K562 treated with DMSO at 1 percent for 24 hours (cell line): ENCODE data around the gene FLAD1. TPM values are rescaled to one million over a fixed set of nuclear protein-coding genes. Genes with fewer than 3 reads are reported as not detected.

Experiments
- total RNA-seq: library from RNA; unstranded; fragments of 300-600 nt; gene quantifications from 2 replicates; pipeline ENCODE4 v1.2.3, GENCODE V29; 2022; ENCODE audit warnings: low read depth; ENCODE audit not compliant: insufficient read depth

FLAD1 gene
- 45.3 and 54.6 TPM in 2 replicates for total RNA-seq

GRCh38 chr1:154982897-154983648 is at the start of gene FLAD1:
Gene FLAD1, plus strand, starts transcription at chr1:154983344. Its CDS starts 351 bp downstream, at chr1:154983695.

GRCh38 chr1:154936555-154937084 is 46.5 kb upstream of the FLAD1 start, which contains the start of gene PMVK:
Gene PMVK, minus strand, starts transcription at chr1:154936719. Its CDS starts 34 bp downstream, at chr1:154936685.

GRCh38 chr1:154955718-154956543 is 27.2 kb upstream of the FLAD1 start, which contains the start of gene PBXIP1:
Gene PBXIP1, minus strand, starts transcription at chr1:154956099. Its CDS starts 2,378 bp downstream, at chr1:154953721.

GRCh38 chr1:154961207-154962155 is 21.7 kb upstream of the FLAD1 start, which contains the start of gene PYGO2:
Gene PYGO2, minus strand, starts transcription at chr1:154961782. Its CDS starts 206 bp downstream, at chr1:154961576.

GRCh38 chr1:154970631-154971340 is 12.4 kb upstream of the FLAD1 start, which contains the start of gene SHC1:
Gene SHC1, minus strand, starts transcription at chr1:154970747. Its CDS starts 221 bp downstream, at chr1:154970526.

GRCh38 chr1:154974102-154974807 is 8.9 kb upstream of the FLAD1 start, which contains the start of gene CKS1B:
Gene CKS1B, plus strand, starts transcription at chr1:154974681. Its CDS starts 65 bp downstream, at chr1:154974746.

GRCh38 chr1:154993572-154994268 is 10.6 kb downstream of the FLAD1 start, which contains the start of gene LENEP:
Gene LENEP, plus strand, starts transcription at chr1:154993586. Its CDS starts 22 bp downstream, at chr1:154993608.

GRCh38 chr1:155002464-155003226 is 19.5 kb downstream of the FLAD1 start, which contains the start of gene ZBTB7B:
Gene ZBTB7B, plus strand, starts transcription at chr1:155002802. Its CDS starts 11,859 bp downstream, at chr1:155014661.

GRCh38 chr1:155033524-155033923 is 50.4 kb downstream of the FLAD1 start, which contains the start of the genes DCST1 and DCST2:
Gene DCST1, plus strand, starts transcription at chr1:155033824. Its CDS starts 213 bp downstream, at chr1:155034037.
Gene DCST2, minus strand, starts transcription at chr1:155033781. Its CDS starts 80 bp downstream, at chr1:155033701.

Other genes starting within 250 kb of the FLAD1 start
- gene KCNN3, start 113.1 kb upstream of the FLAD1 start, total RNA-seq, result 0.02 TPM in 1 of 2 replicates, not detected in the other
- 22.5 and 25.3 TPM in 2 replicates for gene PMVK, start 46.6 kb upstream of the FLAD1 start, total RNA-seq
- 22.6 and 23.0 TPM in 2 replicates for gene PBXIP1, start 27.2 kb upstream of the FLAD1 start, total RNA-seq
- 49.1 and 50.8 TPM in 2 replicates for gene PYGO2, start 21.6 kb upstream of the FLAD1 start, total RNA-seq
- 53.7 and 61.2 TPM in 2 replicates for gene SHC1, start 12.6 kb upstream of the FLAD1 start, total RNA-seq
- 334 and 346 TPM in 2 replicates for gene CKS1B, start 8.7 kb upstream of the FLAD1 start, total RNA-seq
- gene LENEP, start 10.2 kb downstream of the FLAD1 start, total RNA-seq, result not detected in 2 replicates
- 41.9 and 50.3 TPM in 2 replicates for gene ZBTB7B, start 19.5 kb downstream of the FLAD1 start, total RNA-seq
- gene DCST2, start 50.4 kb downstream of the FLAD1 start, total RNA-seq, result 0.68 and 2.1 TPM in 2 replicates
- not detected in 2 replicates for gene DCST1, start 50.5 kb downstream of the FLAD1 start, total RNA-seq
- 60.0 and 63.6 TPM in 2 replicates for gene ADAM15, start 68.0 kb downstream of the FLAD1 start, total RNA-seq
- 16.7 and 17.6 TPM in 2 replicates for gene EFNA4, start 80.4 kb downstream of the FLAD1 start, total RNA-seq
- 5.8 and 5.9 TPM in 2 replicates for gene EFNA3, start 95.5 kb downstream of the FLAD1 start, total RNA-seq
- 4.9 and 5.8 TPM in 2 replicates for gene EFNA1, start 144.5 kb downstream of the FLAD1 start, total RNA-seq
- gene SLC50A1, start 152.5 kb downstream of the FLAD1 start, total RNA-seq, result 107 and 111 TPM in 2 replicates
- 97.5 and 132 TPM in 2 replicates for gene DPM3, start 157.2 kb downstream of the FLAD1 start, total RNA-seq
- 319 and 328 TPM in 2 replicates for gene KRTCAP2, start 190.0 kb downstream of the FLAD1 start, total RNA-seq
- gene TRIM46, start 190.5 kb downstream of the FLAD1 start, total RNA-seq, result not detected in 2 replicates
- 4.2 and 4.4 TPM in 2 replicates for gene THBS3, start 224.6 kb downstream of the FLAD1 start, total RNA-seq
- 72.4 and 82.0 TPM in 2 replicates for gene MTX1, start 225.4 kb downstream of the FLAD1 start, total RNA-seq